ENCODE results near the gene LIPG. TPM values are rescaled to one million over a fixed set of nuclear protein-coding genes. Genes with fewer than 3 reads are reported as not detected.

LIPG gene
- total RNA-seq (2022; extraction: Qiagen RNA extraction; ENCODE audit: low read depth): 0.19 to 0.34 TPM (median 0.27 TPM) in 5 replicates

DNA sequence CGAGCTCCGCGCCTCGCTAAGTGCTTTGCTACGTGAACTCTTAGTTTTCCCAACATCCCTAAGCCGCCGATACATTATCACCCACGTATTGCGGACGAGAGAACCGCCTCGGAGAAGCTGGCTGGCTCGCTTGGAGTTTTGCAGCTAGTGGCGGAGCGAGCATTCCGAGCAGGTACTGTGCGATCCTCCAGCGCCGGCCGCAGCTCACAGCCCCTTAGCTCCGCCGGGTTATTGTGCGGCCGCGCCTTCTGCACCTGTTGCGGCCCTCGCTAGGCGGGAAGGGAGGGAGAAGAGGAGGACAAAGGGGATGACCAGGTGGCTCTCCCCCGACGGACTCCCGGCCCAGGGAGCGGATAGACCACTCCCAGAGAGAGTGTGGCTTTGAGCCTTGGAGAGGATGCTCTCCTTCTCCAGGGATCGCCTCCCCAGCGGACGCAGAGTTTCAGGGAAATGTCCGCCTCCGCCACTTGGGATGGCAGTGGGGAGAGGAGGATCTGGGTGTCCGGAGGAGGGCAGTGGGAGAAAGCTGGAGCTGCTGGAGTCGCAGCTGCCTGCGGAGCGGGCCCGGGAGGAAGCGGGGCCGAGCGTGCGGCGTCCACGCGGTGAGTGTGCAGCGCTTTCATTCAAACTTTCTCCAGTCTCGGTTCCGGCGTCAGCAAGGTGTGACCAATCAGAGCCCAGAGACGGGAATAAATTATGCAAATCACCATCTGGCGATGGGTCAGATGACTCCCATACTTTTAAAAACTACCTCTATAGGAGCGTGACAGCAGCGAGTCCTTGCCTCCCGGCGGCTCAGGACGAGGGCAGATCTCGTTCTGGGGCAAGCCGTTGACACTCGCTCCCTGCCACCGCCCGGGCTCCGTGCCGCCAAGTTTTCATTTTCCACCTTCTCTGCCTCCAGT lies at the start of gene LIPG:
Gene LIPG, plus strand, starts transcription at position 769 of the 905 bp plus-strand sequence. CDS start 252 bp downstream, outside the sequence.

Other genes with a start within 250 kb of the LIPG start
- 9.4 to 13.6 TPM (median 11.1 TPM) in 5 replicates for gene DYM, start 101.4 kb upstream of the LIPG start, total RNA-seq (2022; extraction: Qiagen RNA extraction; ENCODE audit: low read depth)
- 17.0 to 26.6 TPM (median 20.4 TPM) in 5 replicates for gene C18orf32, start 74.8 kb upstream of the LIPG start, total RNA-seq (2022; extraction: Qiagen RNA extraction; ENCODE audit: low read depth)
- 1,518 to 2,165 TPM (median 1,551 TPM) in 5 replicates for gene RPL17, start 69.6 kb upstream of the LIPG start, total RNA-seq (2022; extraction: Qiagen RNA extraction; ENCODE audit: low read depth)